Caco-2 (cell line): ENCODE measurements around the gene FSD1. TPM values are rescaled to one million over a fixed set of nuclear protein-coding genes. Genes with fewer than 3 reads are reported as not detected.
A peak's percentile ranks its signal among the peaks of the same experiment; 100 is the strongest.

Source experiments
- BruUV-seq: library from RNA; stranded (reverse); fragments of 400-500 nt; replicated peaks from 2 replicates; lab custom pipeline; 2021; lab: Mats Ljungman, UMichigan
- CTCF ChIA-PET: fragments of 300-600 bp; sonication (Branson Sonifier 250); formaldehyde crosslinking; loops from one replicate; lab custom pipeline; 2022; ENCODE audit warnings: antibody characterized with exemption; lab: Charles Lee
- POLR2A ChIA-PET: fragments of 300-600 bp; sonication (Branson Sonifier 250); formaldehyde crosslinking; loops from one replicate; lab custom pipeline; 2022; ENCODE audit warnings: antibody characterized with exemption; lab: Charles Lee
- DNase-seq, 2 experiments: peaks; one replicate each; pipeline versions ENCODE4 v3.0.0 to v3.0.0-alpha.2; 2020 to 2022
- H3K27me3 ChIP-seq: replicated peaks from 2 replicates; pipeline ENCODE4 v1.6.0; 2011; ENCODE audit warnings: low read length; ENCODE audit not compliant: control insufficient read depth, insufficient read depth
- H3K36me3 ChIP-seq: 2 replicates; pipeline ENCODE4 v1.5.1; 2011; ENCODE audit warnings: low read length; ENCODE audit not compliant: control insufficient read depth, insufficient read depth
- H3K4me1 ChIP-seq: fragments of 250-450 bp; sonication (Bioruptor Pico); 2 replicates; pipeline ENCODE4 v1.5.1; 2020; ENCODE audit warnings: mild to moderate bottlenecking
- H3K4me3 ChIP-seq: 2 replicates; pipeline ENCODE4 v1.5.1; 2011; ENCODE audit warnings: low read depth, mild to moderate bottlenecking, control low read depth, low read length
- H3K9me3 ChIP-seq: fragments of 250-450 bp; sonication (Bioruptor Pico); 2 replicates; pipeline ENCODE4 v1.5.1; 2020; ENCODE audit warnings: mild to moderate bottlenecking, moderate library complexity
- H3K27ac Mint-ChIP-seq: one replicate; pipeline ENCODE4 v1.8.0; 2022; ENCODE audit warnings: mixed read lengths; ENCODE audit not compliant: unreplicated experiment
- H3K27me3 Mint-ChIP-seq: one replicate; pipeline ENCODE4 v1.8.0; 2022; ENCODE audit warnings: mixed read lengths; ENCODE audit not compliant: insufficient read depth, unreplicated experiment
- H3K36me3 Mint-ChIP-seq: one replicate; pipeline ENCODE4 v1.8.0; 2022; ENCODE audit warnings: mild to moderate bottlenecking, mixed read lengths; ENCODE audit not compliant: insufficient read depth, unreplicated experiment
- H3K4me1 Mint-ChIP-seq: one replicate; pipeline ENCODE4 v1.8.0; 2022; ENCODE audit warnings: low read depth, mixed read lengths; ENCODE audit not compliant: unreplicated experiment
- H3K4me3 Mint-ChIP-seq: one replicate; pipeline ENCODE4 v1.8.0; 2022; ENCODE audit warnings: mild to moderate bottlenecking, moderate library complexity, mixed read lengths; ENCODE audit not compliant: unreplicated experiment
- H3K9me3 Mint-ChIP-seq: one replicate; pipeline ENCODE4 v1.8.0; 2022; ENCODE audit warnings: mixed read lengths; ENCODE audit not compliant: unreplicated experiment
- intact Hi-C: fragments of 100-400 bp; cut with micrococcal nuclease; formaldehyde crosslinking; loops from one replicate; pipeline ENCODE4 v1.10.0; 2022; ENCODE audit not compliant: unreplicated experiment
- total RNA-seq: library from RNA; stranded (reverse); gene quantifications from 2 replicates; pipeline ENCODE4 v1.2.3, GENCODE V29; 2022
- TF ChIP-seq, protein P1 (sequence below), 2 experiments: fragments of 200-600 bp in 1 of 2; IDR thresholded peaks; 1 replicate in 1 of 2; 2 replicates in 1 of 2; pipeline versions ENCODE4 v1.5.1 to v1.8.0; 2011 to 2022; ENCODE audit warnings: antibody characterized with exemption in 1 of 2, control low read depth in 1 of 2, inconsistent platforms in 1 of 2, low read depth in 1 of 2, low read length in 1 of 2, mild to moderate bottlenecking in 1 of 2, moderate library complexity in 1 of 2; ENCODE audit not compliant: insufficient read depth in 1 of 2, severe bottlenecking in 1 of 2, unreplicated experiment in 1 of 2

FSD1 gene
- total RNA-seq, 1 experiment from 2014 or later, result 9.0 TPM

DNA sequence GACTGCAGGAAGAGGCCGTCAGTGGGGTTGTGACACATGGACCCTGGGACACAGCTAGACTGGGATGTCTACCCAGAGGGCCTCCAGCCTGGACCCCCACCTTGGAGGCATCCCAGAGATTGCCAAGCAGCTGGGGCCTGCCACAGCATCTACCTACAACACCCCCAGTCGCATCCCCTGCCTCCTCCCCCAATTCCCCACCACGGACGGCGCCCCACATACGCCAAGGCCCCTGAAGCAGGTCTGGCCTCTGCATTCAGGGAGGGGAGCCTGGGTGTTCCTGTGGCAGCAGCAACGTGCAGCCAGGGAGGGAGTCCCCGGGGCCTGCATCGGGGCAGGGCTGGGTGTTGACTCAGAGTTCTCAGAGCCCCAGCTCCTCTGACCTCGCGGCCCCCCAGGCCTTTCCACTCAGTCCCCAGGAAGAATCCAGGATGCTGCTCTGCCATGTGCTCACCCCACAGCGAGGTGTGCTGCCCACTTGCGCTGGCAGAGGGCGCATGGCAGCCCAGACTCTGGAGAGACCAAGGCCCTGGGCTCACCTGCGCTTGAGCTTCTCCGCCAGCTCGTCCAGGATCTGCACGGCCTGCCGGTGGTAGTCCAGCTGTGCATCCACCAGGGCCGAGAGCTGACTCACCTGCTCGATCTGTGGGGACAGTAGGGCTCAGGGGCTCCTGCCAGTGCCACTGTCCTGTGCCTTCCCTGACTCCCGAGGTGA is 58.6 kb downstream of the FSD1 start:
- no peaks in the 10 kb centered on the region for H3K27me3 Mint-ChIP-seq
- no peak overlapping the region for H3K4me3 Mint-ChIP-seq
- CTCF ChIA-PET, result interaction anchor here (1.1 to 1.9 kb wide), 3 partner anchors 12 to 37 kb away, joined by 3 to 14 read pairs (median 4); partner anchors contain the start of gene SH3GL1
- no peaks in the 10 kb centered on the region for H3K27me3 ChIP-seq
- peaks cover 96% of the 10 kb centered on the region for H3K36me3 Mint-ChIP-seq
- intact Hi-C loops, result loop anchor here (5.0 kb wide), 1 partner anchor 39 kb away; the partner anchor contains the start of genes CHAF1A and SH3GL1
- TF ChIP-seq, protein P1, sequence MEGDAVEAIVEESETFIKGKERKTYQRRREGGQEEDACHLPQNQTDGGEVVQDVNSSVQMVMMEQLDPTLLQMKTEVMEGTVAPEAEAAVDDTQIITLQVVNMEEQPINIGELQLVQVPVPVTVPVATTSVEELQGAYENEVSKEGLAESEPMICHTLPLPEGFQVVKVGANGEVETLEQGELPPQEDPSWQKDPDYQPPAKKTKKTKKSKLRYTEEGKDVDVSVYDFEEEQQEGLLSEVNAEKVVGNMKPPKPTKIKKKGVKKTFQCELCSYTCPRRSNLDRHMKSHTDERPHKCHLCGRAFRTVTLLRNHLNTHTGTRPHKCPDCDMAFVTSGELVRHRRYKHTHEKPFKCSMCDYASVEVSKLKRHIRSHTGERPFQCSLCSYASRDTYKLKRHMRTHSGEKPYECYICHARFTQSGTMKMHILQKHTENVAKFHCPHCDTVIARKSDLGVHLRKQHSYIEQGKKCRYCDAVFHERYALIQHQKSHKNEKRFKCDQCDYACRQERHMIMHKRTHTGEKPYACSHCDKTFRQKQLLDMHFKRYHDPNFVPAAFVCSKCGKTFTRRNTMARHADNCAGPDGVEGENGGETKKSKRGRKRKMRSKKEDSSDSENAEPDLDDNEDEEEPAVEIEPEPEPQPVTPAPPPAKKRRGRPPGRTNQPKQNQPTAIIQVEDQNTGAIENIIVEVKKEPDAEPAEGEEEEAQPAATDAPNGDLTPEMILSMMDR (IDR thresholded peaks at IDR 0.05; ENCODE audit: insufficient read depth in 1 of 2, low read depth in 1 of 2, low read length in 1 of 2, severe bottlenecking in 1 of 2, unreplicated experiment in 1 of 2), result peak; percentile 29 to 31
- H3K4me1 Mint-ChIP-seq, result no peaks in the 10 kb centered on the region
- no peaks in the 10 kb centered on the region for H3K9me3 Mint-ChIP-seq
- H3K4me1 ChIP-seq, result 0 out of 2 replicates have a peak, but pooled peaks cover 4% of the 10 kb centered on the region
- peaks cover 6% of the 10 kb centered on the region for H3K36me3 ChIP-seq
- peak in 1 of 2 experiments; percentile 49 for DNase-seq
- H3K9me3 ChIP-seq, result no peaks in the 10 kb centered on the region
- POLR2A ChIA-PET, result interaction anchor here (0.5 to 1.0 kb wide), 2 partner anchors 21 to 44 kb away, joined by 3 read pairs; no protein-coding TSS in a partner anchor
- H3K4me3 ChIP-seq, result no peak overlapping the region
- BruUV-seq, result no TSS peak
- H3K27ac Mint-ChIP-seq, result peak overlapping the region; percentile 48

DNA sequence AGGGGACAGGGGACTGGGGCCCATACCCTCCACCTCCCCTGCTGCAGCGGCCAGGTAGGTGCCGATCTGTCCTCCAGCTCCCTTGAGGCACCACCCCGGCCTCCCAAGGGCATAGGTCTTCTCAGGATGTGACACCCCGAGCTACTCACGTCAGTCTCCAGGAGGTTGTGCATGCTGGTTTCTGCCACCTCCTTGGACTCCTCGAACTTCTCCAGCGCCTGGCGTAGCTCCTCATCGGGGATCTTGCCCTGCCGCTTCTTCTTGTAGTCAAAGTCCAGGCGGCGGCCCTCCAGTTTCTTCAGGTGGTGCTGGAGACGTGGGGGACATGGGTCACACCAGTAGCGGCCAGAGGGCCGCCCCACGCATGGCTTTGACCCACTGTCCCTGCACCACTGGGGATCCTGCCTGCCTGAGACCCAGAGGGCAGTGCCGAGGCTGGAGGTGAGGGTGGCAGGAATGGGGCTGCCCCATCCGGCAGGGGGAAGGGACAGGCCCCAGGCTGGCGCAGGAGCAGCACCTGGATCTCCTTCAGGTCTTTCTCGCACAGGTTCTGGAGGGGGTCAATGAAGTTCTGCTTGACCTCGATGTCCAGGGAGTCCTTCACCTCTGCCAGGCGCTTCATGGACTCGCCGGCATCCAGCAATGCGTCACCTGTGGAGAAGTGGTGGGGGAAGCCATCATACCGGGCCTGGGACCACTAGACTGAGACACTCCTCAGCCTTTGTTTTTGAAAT is 59.3 kb downstream of the FSD1 start:
- Mint-ChIP-seq H3K4me1 (no peaks in the 10 kb centered on the region), H3K4me3 (no peak overlapping the region), H3K36me3 (peaks cover 97% of the 10 kb centered on the region), H3K9me3 (no peaks in the 10 kb centered on the region), H3K27ac (peak overlapping the region; percentile 48), H3K27me3 (no peaks in the 10 kb centered on the region)
- Histone ChIP-seq H3K27me3 (no peaks in the 10 kb centered on the region), H3K4me3 (no peak overlapping the region), H3K4me1 (0 out of 2 replicates have a peak, but pooled peaks cover 4% of the 10 kb centered on the region), H3K36me3 (peaks cover 6% of the 10 kb centered on the region), H3K9me3 (no peaks in the 10 kb centered on the region)
- intact Hi-C loops, result loop anchor here (5.0 kb wide), 1 partner anchor 39 kb away; the partner anchor contains the start of genes CHAF1A and SH3GL1
- no peak for DNase-seq
- TF ChIP-seq, protein P1 (IDR thresholded peaks at IDR 0.05; ENCODE audit: insufficient read depth in 1 of 2, low read depth in 1 of 2, low read length in 1 of 2, severe bottlenecking in 1 of 2, unreplicated experiment in 1 of 2), result no peak
- ChIA-PET POLR2A (interaction anchor here (1.0 kb wide), 1 partner anchor 21 kb away, joined by 3 read pairs; no protein-coding TSS in a partner anchor), CTCF (interaction anchor here (1.1 to 1.9 kb wide), 3 partner anchors 12 to 37 kb away, joined by 3 to 14 read pairs (median 4); partner anchors contain the start of gene SH3GL1)
- BruUV-seq, result no TSS peak

DNA sequence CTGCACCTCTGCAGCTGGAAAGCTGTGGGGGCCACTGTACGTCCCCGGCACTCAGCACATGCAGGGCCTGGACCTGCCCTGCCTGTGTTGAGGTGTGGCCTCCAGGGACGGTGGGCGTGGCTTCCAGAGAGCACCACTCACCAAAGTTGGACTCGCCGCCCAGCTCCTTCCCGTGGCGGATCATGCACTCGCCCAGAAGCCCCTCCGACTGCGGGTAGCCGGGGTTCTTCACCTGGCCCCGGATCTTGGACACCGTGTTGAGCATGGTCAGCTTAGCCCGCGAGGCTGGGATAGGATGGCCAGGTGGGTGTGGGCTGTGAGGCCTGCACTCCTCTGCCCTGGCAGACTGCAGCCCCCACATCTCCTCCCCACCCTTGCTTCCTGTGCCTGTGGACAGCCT is 60.9 kb downstream of the FSD1 start:
- H3K4me3 ChIP-seq, result no peak overlapping the region
- H3K36me3 ChIP-seq, result peaks cover 6% of the 10 kb centered on the region
- H3K4me1 ChIP-seq, result 0 out of 2 replicates have a peak, but pooled peaks cover 4% of the 10 kb centered on the region
- H3K4me3 Mint-ChIP-seq, result no peak overlapping the region
- no peaks in the 10 kb centered on the region for H3K9me3 ChIP-seq
- no peaks in the 10 kb centered on the region for H3K9me3 Mint-ChIP-seq
- no peak for DNase-seq
- H3K27me3 ChIP-seq, result no peaks in the 10 kb centered on the region
- TF ChIP-seq, protein P1 (IDR thresholded peaks at IDR 0.05; ENCODE audit: insufficient read depth in 1 of 2, low read depth in 1 of 2, low read length in 1 of 2, severe bottlenecking in 1 of 2, unreplicated experiment in 1 of 2), result no peak
- H3K36me3 Mint-ChIP-seq, result peaks cover 93% of the 10 kb centered on the region
- no peaks in the 10 kb centered on the region for H3K4me1 Mint-ChIP-seq
- no peaks in the 10 kb centered on the region for H3K27me3 Mint-ChIP-seq
- no TSS peak for BruUV-seq
- intact Hi-C loops, result no loop called here
- H3K27ac Mint-ChIP-seq, result no peak overlapping the region
- CTCF ChIA-PET, result interaction anchor here (0.6 kb wide), 1 partner anchor 91 kb away, joined by 5 read pairs; no protein-coding TSS in a partner anchor
- POLR2A ChIA-PET, result no interaction called here
